C4-2B (cell line): Measurements from ENCODE around the gene CATSPER1.
"Not testable (repeated sequence)": the region's sequence is repeated elsewhere in the genome, so short reads cannot be mapped to it uniquely, and the experiment has no call there.

Experiments
- H3K27ac ChIP-seq: fragments of 450-650 bp; 2 replicates; pipeline ENCODE4 v1.5.1; 2017
- ZFX ChIP-seq: fragments of 450-650 bp; IDR thresholded peaks from 2 replicates; pipeline ENCODE4 v1.6.1; 2017
- TF ChIP-seq, protein P1 (sequence below): fragments of 450-650 bp; conservative IDR thresholded peaks from 2 replicates; pipeline ENCODE4 v1.5.1; 2017; ENCODE audit warnings: mild to moderate bottlenecking

CATSPER1 gene

GRCh38 chr11:66032957-66033735 lies 6.9 kb upstream of the CATSPER1 start:
- H3K27ac ChIP-seq: no peak overlapping the region

DNA sequence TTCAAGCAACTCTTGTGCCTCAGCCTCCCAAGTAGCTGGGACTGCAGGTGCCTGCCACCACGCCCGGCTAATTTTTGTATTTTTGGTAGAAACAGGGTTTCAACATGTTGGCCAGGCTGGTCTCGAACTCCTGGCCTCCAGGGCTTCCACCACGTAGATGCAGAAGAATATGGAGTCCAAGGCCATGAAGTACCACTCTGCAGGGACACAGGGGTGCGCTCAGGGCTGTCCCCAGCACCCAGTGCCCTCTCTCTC lies 3.2 kb downstream of the CATSPER1 start:
- H3K27ac ChIP-seq: not testable (repeated sequence)

More at GRCh38 chr11:66032957-66033735, 6.9 kb upstream of the CATSPER1 start:
- TF ChIP-seq, protein P1, sequence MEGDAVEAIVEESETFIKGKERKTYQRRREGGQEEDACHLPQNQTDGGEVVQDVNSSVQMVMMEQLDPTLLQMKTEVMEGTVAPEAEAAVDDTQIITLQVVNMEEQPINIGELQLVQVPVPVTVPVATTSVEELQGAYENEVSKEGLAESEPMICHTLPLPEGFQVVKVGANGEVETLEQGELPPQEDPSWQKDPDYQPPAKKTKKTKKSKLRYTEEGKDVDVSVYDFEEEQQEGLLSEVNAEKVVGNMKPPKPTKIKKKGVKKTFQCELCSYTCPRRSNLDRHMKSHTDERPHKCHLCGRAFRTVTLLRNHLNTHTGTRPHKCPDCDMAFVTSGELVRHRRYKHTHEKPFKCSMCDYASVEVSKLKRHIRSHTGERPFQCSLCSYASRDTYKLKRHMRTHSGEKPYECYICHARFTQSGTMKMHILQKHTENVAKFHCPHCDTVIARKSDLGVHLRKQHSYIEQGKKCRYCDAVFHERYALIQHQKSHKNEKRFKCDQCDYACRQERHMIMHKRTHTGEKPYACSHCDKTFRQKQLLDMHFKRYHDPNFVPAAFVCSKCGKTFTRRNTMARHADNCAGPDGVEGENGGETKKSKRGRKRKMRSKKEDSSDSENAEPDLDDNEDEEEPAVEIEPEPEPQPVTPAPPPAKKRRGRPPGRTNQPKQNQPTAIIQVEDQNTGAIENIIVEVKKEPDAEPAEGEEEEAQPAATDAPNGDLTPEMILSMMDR: no peak
- TF ChIP-seq ZFX: no peak

DNA sequence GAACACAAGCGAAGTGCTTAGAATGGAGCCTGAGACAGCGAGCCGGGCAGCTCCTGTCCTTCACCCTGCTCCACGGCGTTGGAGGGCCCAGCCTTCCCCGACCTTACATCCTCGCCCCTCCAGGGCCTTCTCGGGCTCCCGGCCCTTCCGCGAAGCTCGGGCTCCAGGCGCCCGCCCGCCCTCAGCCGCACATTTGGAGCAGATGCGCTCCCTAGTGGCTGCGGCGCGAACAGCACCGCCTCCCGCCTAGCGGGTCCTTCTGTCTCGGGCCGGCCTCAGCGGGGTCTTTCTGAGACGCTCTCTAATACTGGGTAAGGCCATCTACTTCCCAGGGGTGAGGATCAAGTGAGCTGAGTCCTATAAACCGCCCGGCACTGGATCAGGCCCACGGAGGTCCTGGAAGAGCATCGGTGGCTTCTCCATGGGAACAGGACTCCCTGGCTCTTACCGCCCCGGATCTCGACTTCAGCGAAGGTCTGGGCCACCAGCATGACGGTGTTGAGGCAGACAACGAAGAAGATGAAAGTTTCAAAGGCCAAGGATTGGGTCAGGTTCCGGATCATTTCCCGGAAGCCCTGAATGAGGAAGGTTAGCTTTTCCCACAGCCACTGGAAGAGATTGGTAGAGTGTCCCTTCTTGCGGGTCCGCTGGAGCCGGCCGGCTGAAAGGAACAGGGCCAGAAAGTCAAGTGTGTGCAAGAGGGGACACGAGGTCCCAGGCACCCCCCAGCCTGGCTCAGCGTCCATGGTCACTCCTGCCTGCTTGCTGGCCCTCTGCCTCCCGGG lies 3.7 kb downstream of the CATSPER1 start:
- no peak overlapping the region for H3K27ac ChIP-seq
- TF ChIP-seq ZFX: no peak
- TF ChIP-seq, protein P1: peak; percentile 98

GRCh38 chr11:66020618-66021357 lies 5.5 kb downstream of the CATSPER1 start:
- TF ChIP-seq, protein P1: no peak
- no peak for TF ChIP-seq ZFX
- no peak overlapping the region for H3K27ac ChIP-seq

GRCh38 chr11:66020212-66020611 lies 6.1 kb downstream of the CATSPER1 start:
- H3K27ac ChIP-seq: no peak overlapping the region
- no peak for TF ChIP-seq ZFX
- TF ChIP-seq, protein P1: no peak

DNA sequence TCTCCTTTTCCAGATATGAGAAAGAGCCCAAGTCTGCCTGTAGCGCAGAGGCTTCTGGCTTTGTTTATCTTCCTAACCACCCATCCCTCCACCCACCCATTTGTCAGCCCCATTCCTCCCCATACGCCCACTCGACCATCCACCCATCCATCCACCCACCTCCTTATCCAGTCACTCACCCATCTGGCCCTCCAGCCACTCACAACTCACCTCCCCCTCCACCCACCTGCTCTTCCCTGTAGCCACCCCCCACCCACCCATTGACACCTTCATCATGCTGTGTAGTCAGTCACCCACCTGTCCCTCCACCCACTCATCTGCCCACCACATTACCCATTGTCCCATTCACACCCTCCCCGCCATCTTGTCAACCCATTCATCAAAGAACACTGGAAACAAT lies 9.0 kb downstream of the CATSPER1 start:
- H3K27ac ChIP-seq: no peak overlapping the region
- TF ChIP-seq ZFX: no peak
- TF ChIP-seq, protein P1: no peak

DNA sequence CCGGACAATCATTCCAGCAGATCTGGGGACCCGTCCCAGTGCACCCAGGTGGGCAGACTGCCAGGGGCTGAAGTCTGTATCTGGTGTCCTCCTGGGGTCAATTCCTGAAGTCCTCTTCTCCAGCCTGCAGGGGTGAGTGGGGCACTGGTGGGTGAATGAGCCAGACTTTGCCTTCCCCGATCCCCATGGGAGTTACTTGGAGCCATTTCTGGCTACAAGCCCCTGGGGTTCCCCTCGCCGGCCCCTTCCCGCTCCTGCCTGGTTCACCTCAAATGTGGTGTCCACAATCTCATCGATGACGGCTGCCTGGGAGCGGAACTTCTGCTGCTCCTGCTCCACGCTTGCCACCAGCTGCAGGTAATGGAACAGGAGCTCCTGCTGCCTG lies 9.5 kb downstream of the CATSPER1 start:
- H3K27ac ChIP-seq: no peak overlapping the region
- TF ChIP-seq, protein P1: no peak
- TF ChIP-seq ZFX: no peak
